ENCODE measurements around the gene EPB41L2.

DNA sequence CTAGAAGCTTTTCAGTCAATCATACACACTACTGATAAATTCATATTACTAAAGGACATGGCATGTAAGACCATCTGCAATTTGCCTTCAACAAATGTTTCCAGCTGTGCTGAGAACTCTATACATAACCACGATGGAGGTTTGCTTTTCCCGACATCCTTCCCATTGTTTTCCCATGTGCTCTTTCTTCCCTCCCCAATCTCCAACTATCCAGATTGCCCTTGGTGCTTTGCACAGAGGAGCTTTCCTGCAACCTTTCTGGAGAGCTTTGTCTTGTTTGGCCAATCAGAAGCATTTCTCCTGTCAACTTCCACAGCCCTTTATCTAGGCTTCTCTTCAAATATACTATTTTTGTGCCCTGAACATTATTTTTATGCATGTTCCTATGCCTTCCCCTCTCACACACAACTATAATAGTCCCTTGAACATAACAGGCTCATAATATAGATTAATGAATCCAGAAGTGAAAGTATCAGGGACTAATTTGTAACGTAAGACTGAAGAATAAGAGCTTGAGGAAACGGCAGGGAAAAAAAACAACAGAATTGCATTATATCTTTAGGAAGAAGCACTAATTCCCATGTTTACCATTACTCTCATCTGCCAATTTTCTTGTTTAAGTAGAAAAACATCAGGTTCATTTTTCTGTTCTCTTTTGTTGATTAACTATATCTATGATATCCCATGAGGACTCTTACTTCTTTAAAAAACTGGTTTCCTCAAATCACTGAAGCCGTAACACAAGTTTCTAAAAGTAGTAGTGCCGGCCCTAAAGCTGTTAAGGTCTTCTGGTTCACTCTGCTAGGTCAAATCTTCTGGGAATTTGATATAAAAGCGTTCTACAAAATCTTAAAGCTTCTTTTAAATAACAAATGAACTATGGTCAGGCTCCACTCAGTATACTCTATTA lies 215.8 kb downstream of the EPB41L2 start:
- TF ChIP-seq, protein P1, sequence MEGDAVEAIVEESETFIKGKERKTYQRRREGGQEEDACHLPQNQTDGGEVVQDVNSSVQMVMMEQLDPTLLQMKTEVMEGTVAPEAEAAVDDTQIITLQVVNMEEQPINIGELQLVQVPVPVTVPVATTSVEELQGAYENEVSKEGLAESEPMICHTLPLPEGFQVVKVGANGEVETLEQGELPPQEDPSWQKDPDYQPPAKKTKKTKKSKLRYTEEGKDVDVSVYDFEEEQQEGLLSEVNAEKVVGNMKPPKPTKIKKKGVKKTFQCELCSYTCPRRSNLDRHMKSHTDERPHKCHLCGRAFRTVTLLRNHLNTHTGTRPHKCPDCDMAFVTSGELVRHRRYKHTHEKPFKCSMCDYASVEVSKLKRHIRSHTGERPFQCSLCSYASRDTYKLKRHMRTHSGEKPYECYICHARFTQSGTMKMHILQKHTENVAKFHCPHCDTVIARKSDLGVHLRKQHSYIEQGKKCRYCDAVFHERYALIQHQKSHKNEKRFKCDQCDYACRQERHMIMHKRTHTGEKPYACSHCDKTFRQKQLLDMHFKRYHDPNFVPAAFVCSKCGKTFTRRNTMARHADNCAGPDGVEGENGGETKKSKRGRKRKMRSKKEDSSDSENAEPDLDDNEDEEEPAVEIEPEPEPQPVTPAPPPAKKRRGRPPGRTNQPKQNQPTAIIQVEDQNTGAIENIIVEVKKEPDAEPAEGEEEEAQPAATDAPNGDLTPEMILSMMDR (conservative IDR thresholded peaks at IDR 0.05 in 1 of 2, IDR thresholded peaks at IDR 0.05 in 1 of 2; ENCODE audit: low read depth in 1 of 2, low read length in 2 of 2), result no peak
- no peak for TF ChIP-seq EZH2 (IDR thresholded peaks at IDR 0.05; ENCODE audit: low read length, missing control alignments)
